Endodermal cell (in vitro differentiated cells): ENCODE results near the gene MMP2. TPM values are rescaled to one million over a fixed set of nuclear protein-coding genes. Genes with fewer than 3 reads are reported as not detected.

Source experiments
- DNase-seq: peaks from one replicate; pipeline ENCODE4 v3.0.0-alpha.2; 2017
- H3K27ac ChIP-seq: 2 replicates; pipeline ENCODE4 v1.5.1; 2013; ENCODE audit warnings: mild to moderate bottlenecking, low read depth, low read length, moderate library complexity
- H3K27me3 ChIP-seq: 2 replicates; pipeline ENCODE4 v1.6.1; 2013; ENCODE audit warnings: mild to moderate bottlenecking, low read length, moderate library complexity; ENCODE audit not compliant: insufficient read depth, control insufficient read depth, poor library complexity, severe bottlenecking
- H3K36me3 ChIP-seq: 2 replicates; pipeline ENCODE4 v1.7.0; 2013; ENCODE audit warnings: mild to moderate bottlenecking, low read length, moderate library complexity; ENCODE audit not compliant: control insufficient read depth, insufficient read depth
- H3K4me1 ChIP-seq: one replicate; pipeline ENCODE4 v1.7.0; 2013; ENCODE audit warnings: low read length; ENCODE audit not compliant: control insufficient read depth, insufficient read depth
- H3K4me3 ChIP-seq: 2 replicates; pipeline ENCODE4 v1.5.1; 2013; ENCODE audit warnings: mild to moderate bottlenecking, low read length, moderate library complexity
- H3K9ac ChIP-seq: 2 replicates; pipeline ENCODE4 v1.6.1; 2013; ENCODE audit warnings: mild to moderate bottlenecking, low read length, moderate library complexity; ENCODE audit not compliant: poor library complexity, severe bottlenecking; ENCODE audit errors: extremely low read depth
- H3K9me3 ChIP-seq: 2 replicates; pipeline ENCODE4 v1.6.1; 2013; ENCODE audit warnings: mild to moderate bottlenecking, low read length, moderate library complexity; ENCODE audit not compliant: control insufficient read depth
- H3K27ac Mint-ChIP-seq: 2 replicates; pipeline ENCODE4 v1.8.0; 2020; ENCODE audit warnings: mixed read lengths
- H3K27me3 Mint-ChIP-seq: 2 replicates; pipeline ENCODE4 v1.8.0; 2021; ENCODE audit warnings: mild to moderate bottlenecking, mixed read lengths; ENCODE audit not compliant: insufficient read depth
- H3K36me3 Mint-ChIP-seq: 2 replicates; pipeline ENCODE4 v1.8.0; 2020; ENCODE audit warnings: low read depth, mixed read lengths
- H3K4me1 Mint-ChIP-seq: 2 replicates; pipeline ENCODE4 v1.8.0; 2020; ENCODE audit warnings: mixed read lengths
- H3K4me3 Mint-ChIP-seq: 2 replicates; pipeline ENCODE4 v1.8.0; 2020; ENCODE audit warnings: mild to moderate bottlenecking, moderate library complexity, mixed read lengths
- H3K9me3 Mint-ChIP-seq: 2 replicates; pipeline ENCODE4 v1.8.0; 2020; ENCODE audit warnings: mild to moderate bottlenecking, mixed read lengths
- CTCF ChIP-seq: fragments of 200-600 bp; sonication (generic); conservative IDR thresholded peaks from 2 replicates; pipeline ENCODE4 v1.5.0; 2021; ENCODE audit warnings: antibody characterized with exemption, mild to moderate bottlenecking
- WGBS, 2 experiments: methylation state at CpG; one replicate each; pipeline versions ENCODE4 v1.1.5 to v1.1.7; 2013; ENCODE audit warnings: missing lambda C conversion rate in 2 of 2, mixed read lengths in 1 of 2; ENCODE audit not compliant: insufficient coverage in 1 of 2, insufficient read length in 1 of 2; 5-methylcytosine and 5-hydroxymethylcytosine counted together
- total RNA-seq, 2 donors: library from RNA; stranded (reverse); fragmentation: NEBNext Ultra II Directional in 1 of 2; extraction: Animal tissue kit (Norgen Biotek cat#: 25700) in 1 of 2; gene quantifications; 2 replicates in 1 of 2; 3 replicates in 1 of 2; pipeline ENCODE4 v1.2.1, GENCODE V29; 2021

The MMP2 gene
- total RNA-seq, 2 donors from 2014 or later: 65.0 to 80.4 TPM

GRCh38 chr16:55521792-55522191, 42.8 kb downstream of the MMP2 start:
- no peaks in the 10 kb centered on the region for H3K27me3 Mint-ChIP-seq
- no CpG with 5 or more reads among the region's 1 CpG for WGBS, 2 experiments
- no peak overlapping the region for H3K4me3 ChIP-seq
- peaks cover 19% of the 10 kb centered on the region for H3K9me3 Mint-ChIP-seq
- no peak overlapping the region for H3K27ac ChIP-seq
- H3K36me3 Mint-ChIP-seq: peaks cover 3% of the 10 kb centered on the region
- no peak overlapping the region for H3K9ac ChIP-seq
- peaks cover 19% of the 10 kb centered on the region for H3K9me3 ChIP-seq
- no peaks in the 10 kb centered on the region for H3K4me1 ChIP-seq
- no peaks in the 10 kb centered on the region for H3K4me1 Mint-ChIP-seq
- H3K36me3 ChIP-seq: no peaks in the 10 kb centered on the region
- no peak overlapping the region for H3K4me3 Mint-ChIP-seq
- no peak for DNase-seq
- no peak overlapping the region for H3K27ac Mint-ChIP-seq
- H3K27me3 ChIP-seq: no peaks in the 10 kb centered on the region
- no peak for TF ChIP-seq CTCF

- no peak for DNase-seq
- Histone ChIP-seq H3K27ac (no peak overlapping the region), H3K9ac (no peak overlapping the region), H3K4me3 (no peak overlapping the region), H3K36me3 (no peaks in the 10 kb centered on the region), H3K4me1 (no peaks in the 10 kb centered on the region), H3K9me3 (peaks cover 12% of the 10 kb centered on the region), H3K27me3 (no peaks in the 10 kb centered on the region)
- Mint-ChIP-seq H3K4me3 (no peak overlapping the region), H3K4me1 (no peaks in the 10 kb centered on the region), H3K27me3 (no peaks in the 10 kb centered on the region), H3K36me3 (no peaks in the 10 kb centered on the region), H3K27ac (no peak overlapping the region), H3K9me3 (peaks cover 10% of the 10 kb centered on the region)
- TF ChIP-seq CTCF: no peak
- WGBS, 2 experiments: 50% methylated on average over 1 of the region's 2 CpGs; no CpG with 5 or more reads in 1 of the 2 experiments
Measured at GRCh38 chr16:55526441-55526840, 47.4 kb downstream of the MMP2 start.

GRCh38 chr16:55527885-55528284, 48.9 kb downstream of the MMP2 start:
- DNase-seq: no peak
- no peaks in the 10 kb centered on the region for H3K36me3 Mint-ChIP-seq

More at GRCh38 chr16:55527885-55528284, 48.9 kb downstream of the MMP2 start:
- H3K4me3 ChIP-seq: no peak overlapping the region
- H3K9me3 ChIP-seq: no peaks in the 10 kb centered on the region
- no peak for TF ChIP-seq CTCF
- H3K36me3 ChIP-seq: no peaks in the 10 kb centered on the region
- Mint-ChIP-seq H3K9me3 (no peaks in the 10 kb centered on the region), H3K4me3 (no peak overlapping the region), H3K4me1 (no peaks in the 10 kb centered on the region), H3K27ac (no peak overlapping the region), H3K27me3 (no peaks in the 10 kb centered on the region)
- H3K27ac ChIP-seq: no peak overlapping the region
- H3K27me3 ChIP-seq: no peaks in the 10 kb centered on the region
- H3K4me1 ChIP-seq: no peaks in the 10 kb centered on the region
- no peak overlapping the region for H3K9ac ChIP-seq
